HG03520 (cell line): ENCODE results near the gene TRPC1.
"Not testable (repeated sequence)": the region's sequence is repeated elsewhere in the genome, so short reads cannot be mapped to it uniquely, and the experiment has no call there.

Source experiments
- ATAC-seq: cut with Tn5 transposase; IDR thresholded peaks from one replicate; pipeline ENCODE4 v1.9.1; 2021; ENCODE audit warnings: mild to moderate bottlenecking, moderate library complexity; ENCODE audit not compliant: unreplicated experiment

TRPC1 gene

GRCh38 chr3:142723968-142724681 lies at the start of gene TRPC1:
Gene TRPC1, plus strand, starts transcription at chr3:142724034. Its CDS starts 526 bp downstream, at chr3:142724560.
- peak; percentile 97 for ATAC-seq

- ATAC-seq: no peak
These were observed 47.7 kb upstream of the TRPC1 start for GRCh38 chr3:142676151-142676550.

- ATAC-seq: no peak
These were observed 43.1 kb upstream of the TRPC1 start for GRCh38 chr3:142680710-142681109.

- no peak for ATAC-seq
These were observed 33.2 kb upstream of the TRPC1 start for GRCh38 chr3:142690613-142691012.

GRCh38 chr3:142691527-142691926 lies 32.3 kb upstream of the TRPC1 start:
- ATAC-seq: no peak

GRCh38 chr3:142693136-142693853 lies 30.5 kb upstream of the TRPC1 start:
- ATAC-seq: no peak

- no peak for ATAC-seq
These were observed 29.6 kb upstream of the TRPC1 start for GRCh38 chr3:142694225-142694624.

GRCh38 chr3:142705198-142705597 lies 18.6 kb upstream of the TRPC1 start:
- ATAC-seq: no peak

- ATAC-seq: no peak
These were observed 17.3 kb upstream of the TRPC1 start for GRCh38 chr3:142706321-142707127.

GRCh38 chr3:142709207-142709606 lies 14.6 kb upstream of the TRPC1 start:
- ATAC-seq: no peak

GRCh38 chr3:142714882-142715281 lies 9.0 kb upstream of the TRPC1 start:
- not testable (repeated sequence) for ATAC-seq

GRCh38 chr3:142716102-142716501 lies 7.7 kb upstream of the TRPC1 start:
- no peak for ATAC-seq

- no peak for ATAC-seq
These were observed 218 bp upstream of the TRPC1 start for GRCh38 chr3:142723665-142723967.

GRCh38 chr3:142724682-142725356 lies 985 bp downstream of the TRPC1 start:
- ATAC-seq: peak; percentile 9

- no peak for ATAC-seq
These were observed 1.5 kb downstream of the TRPC1 start for GRCh38 chr3:142725357-142725739.

GRCh38 chr3:142726017-142726416 lies 2.2 kb downstream of the TRPC1 start:
- ATAC-seq: no peak

GRCh38 chr3:142732066-142732465 lies 8.2 kb downstream of the TRPC1 start:
- no peak for ATAC-seq

- ATAC-seq: no peak
These were observed 11.0 kb downstream of the TRPC1 start for GRCh38 chr3:142734834-142735233.

- no peak for ATAC-seq
These were observed 11.6 kb downstream of the TRPC1 start for GRCh38 chr3:142735462-142735861.

GRCh38 chr3:142738396-142738795 lies 14.6 kb downstream of the TRPC1 start:
- no peak for ATAC-seq

GRCh38 chr3:142746646-142747045 lies 22.8 kb downstream of the TRPC1 start:
- no peak for ATAC-seq
